ENCODE data around the gene DEFB118.

- no peak for TF ChIP-seq CTCF (IDR thresholded peaks at IDR 0.05)
- TF ChIP-seq POLR2A (IDR thresholded peaks at IDR 0.05) = no peak
Observed at GRCh38 chr20:31390490-31390889, 22.1 kb downstream of the DEFB118 start, which contains the start of gene DEFB119.
